Thyroid gland (tissue), 4 donors: ENCODE results near the gene SLC28A2. TPM values are rescaled to one million over a fixed set of nuclear protein-coding genes. Genes with fewer than 3 reads are reported as not detected.

ENCODE experiments used
- DNase-seq, 2 donors: peaks; one replicate each; pipeline ENCODE4 v3.0.0-alpha.2; 2019
- H3K27ac ChIP-seq, 3 donors: fragments of 200-600 bp; sonication (generic); 1 replicate in 2 of 3; 2 replicates in 1 of 3; pipeline ENCODE4 v1.5.1; 2016 to 2019; ENCODE audit warnings: mild to moderate bottlenecking in 1 of 3, moderate library complexity in 1 of 3
- H3K27me3 ChIP-seq: fragments of 200-600 bp; sonication (generic); one replicate; pipeline ENCODE4 v1.5.1; 2019
- H3K36me3 ChIP-seq, 2 donors: fragments of 200-600 bp; sonication (generic); one replicate each; pipeline ENCODE4 v1.5.1; 2016 to 2019
- H3K4me1 ChIP-seq, 2 donors: fragments of 200-600 bp; sonication (generic); one replicate each; pipeline ENCODE4 v1.5.1; 2017 to 2019
- H3K4me3 ChIP-seq, 3 donors: fragments of 200-600 bp; sonication (generic); replicated peaks in 1 of 3; 1 replicate in 2 of 3; 2 replicates in 1 of 3; pipeline ENCODE4 v1.5.1; 2016; ENCODE audit warnings: mild to moderate bottlenecking in 1 of 3
- H3K9me3 ChIP-seq: fragments of 200-600 bp; sonication (generic); one replicate; pipeline ENCODE4 v1.5.1; 2017
- POLR2A ChIP-seq, 2 donors: fragments of 450-650 bp; IDR thresholded peaks; one replicate each; pipeline ENCODE4 v1.6.1; 2017; ENCODE audit warnings: antibody characterized with exemption in 2 of 2, mild to moderate bottlenecking in 2 of 2, moderate library complexity in 1 of 2
- WGBS, 2 donors: methylation state at CpG; one replicate each; pipeline ENCODE4 v1.1.5; 2017; 5-methylcytosine and 5-hydroxymethylcytosine counted together
- intact Hi-C: fragments of 100-400 bp; cut with DNase I; formaldehyde crosslinking; loops from one replicate; pipeline ENCODE4 v1.15.1; 2023
- total RNA-seq, 4 donors: library from RNA; depleted of rRNA; stranded (reverse); fragments of >200 nt; gene quantifications; one replicate each; pipeline ENCODE4 v1.2.3, GENCODE V29; 2016
- TF ChIP-seq, protein P1 (sequence below), 6 experiments: fragments of 200-600 bp in 3 of 6; fragments of 450-650 bp in 3 of 6; sonication (generic) in 3 of 6; IDR thresholded peaks; one replicate each; pipeline ENCODE4 v1.5.1; 2016 to 2019; ENCODE audit warnings: antibody characterized with exemption in 6 of 6, mild to moderate bottlenecking in 2 of 6, inconsistent platforms in 1 of 6, moderate library complexity in 1 of 6

Gene SLC28A2, protein sequence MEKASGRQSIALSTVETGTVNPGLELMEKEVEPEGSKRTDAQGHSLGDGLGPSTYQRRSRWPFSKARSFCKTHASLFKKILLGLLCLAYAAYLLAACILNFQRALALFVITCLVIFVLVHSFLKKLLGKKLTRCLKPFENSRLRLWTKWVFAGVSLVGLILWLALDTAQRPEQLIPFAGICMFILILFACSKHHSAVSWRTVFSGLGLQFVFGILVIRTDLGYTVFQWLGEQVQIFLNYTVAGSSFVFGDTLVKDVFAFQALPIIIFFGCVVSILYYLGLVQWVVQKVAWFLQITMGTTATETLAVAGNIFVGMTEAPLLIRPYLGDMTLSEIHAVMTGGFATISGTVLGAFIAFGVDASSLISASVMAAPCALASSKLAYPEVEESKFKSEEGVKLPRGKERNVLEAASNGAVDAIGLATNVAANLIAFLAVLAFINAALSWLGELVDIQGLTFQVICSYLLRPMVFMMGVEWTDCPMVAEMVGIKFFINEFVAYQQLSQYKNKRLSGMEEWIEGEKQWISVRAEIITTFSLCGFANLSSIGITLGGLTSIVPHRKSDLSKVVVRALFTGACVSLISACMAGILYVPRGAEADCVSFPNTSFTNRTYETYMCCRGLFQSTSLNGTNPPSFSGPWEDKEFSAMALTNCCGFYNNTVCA
- total RNA-seq, result not detected

DNA sequence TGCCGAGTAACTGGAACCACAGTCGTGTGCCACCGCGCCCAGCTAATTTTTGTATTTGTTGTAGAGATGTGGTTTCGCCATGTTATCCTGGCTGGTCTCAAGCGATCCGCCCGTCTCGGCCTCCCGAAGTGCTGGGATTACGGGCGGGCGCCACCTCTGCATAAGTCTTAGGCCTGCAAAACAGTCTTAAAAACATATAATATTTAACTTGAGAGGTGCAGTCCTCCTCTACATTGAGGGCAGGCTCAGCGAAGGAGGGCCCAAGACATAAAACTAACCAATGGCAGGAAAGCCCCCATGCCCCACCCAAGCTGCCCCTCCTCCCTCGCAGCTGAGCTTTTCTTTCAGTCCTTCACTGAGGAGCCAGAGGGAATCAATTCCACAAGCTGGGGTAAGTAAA, at the start of gene SLC28A2:
TSS of gene SLC28A2 (plus strand) at position 347 of the 400 bp plus-strand sequence. CDS start 982 bp downstream, outside the sequence.
- Histone ChIP-seq H3K36me3 (no peaks in the 10 kb centered on the region), H3K4me3 (no peak within 1 kb of the TSS), H3K4me1 (no peaks in the 10 kb centered on the region), H3K27me3 (no peaks in the 10 kb centered on the region), H3K27ac (no peak within 1 kb of the TSS), H3K9me3 (no peaks in the 10 kb centered on the region)
- WGBS, 2 donors, result 94 to 95% methylated on average over 15 of the region's 15 CpGs
- TF ChIP-seq, protein P1, sequence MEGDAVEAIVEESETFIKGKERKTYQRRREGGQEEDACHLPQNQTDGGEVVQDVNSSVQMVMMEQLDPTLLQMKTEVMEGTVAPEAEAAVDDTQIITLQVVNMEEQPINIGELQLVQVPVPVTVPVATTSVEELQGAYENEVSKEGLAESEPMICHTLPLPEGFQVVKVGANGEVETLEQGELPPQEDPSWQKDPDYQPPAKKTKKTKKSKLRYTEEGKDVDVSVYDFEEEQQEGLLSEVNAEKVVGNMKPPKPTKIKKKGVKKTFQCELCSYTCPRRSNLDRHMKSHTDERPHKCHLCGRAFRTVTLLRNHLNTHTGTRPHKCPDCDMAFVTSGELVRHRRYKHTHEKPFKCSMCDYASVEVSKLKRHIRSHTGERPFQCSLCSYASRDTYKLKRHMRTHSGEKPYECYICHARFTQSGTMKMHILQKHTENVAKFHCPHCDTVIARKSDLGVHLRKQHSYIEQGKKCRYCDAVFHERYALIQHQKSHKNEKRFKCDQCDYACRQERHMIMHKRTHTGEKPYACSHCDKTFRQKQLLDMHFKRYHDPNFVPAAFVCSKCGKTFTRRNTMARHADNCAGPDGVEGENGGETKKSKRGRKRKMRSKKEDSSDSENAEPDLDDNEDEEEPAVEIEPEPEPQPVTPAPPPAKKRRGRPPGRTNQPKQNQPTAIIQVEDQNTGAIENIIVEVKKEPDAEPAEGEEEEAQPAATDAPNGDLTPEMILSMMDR (IDR thresholded peaks at IDR 0.05), result no peak
- no peak for TF ChIP-seq POLR2A (IDR thresholded peaks at IDR 0.05)
- intact Hi-C loops, result no loop called here
- DNase-seq, result no peak

DNA sequence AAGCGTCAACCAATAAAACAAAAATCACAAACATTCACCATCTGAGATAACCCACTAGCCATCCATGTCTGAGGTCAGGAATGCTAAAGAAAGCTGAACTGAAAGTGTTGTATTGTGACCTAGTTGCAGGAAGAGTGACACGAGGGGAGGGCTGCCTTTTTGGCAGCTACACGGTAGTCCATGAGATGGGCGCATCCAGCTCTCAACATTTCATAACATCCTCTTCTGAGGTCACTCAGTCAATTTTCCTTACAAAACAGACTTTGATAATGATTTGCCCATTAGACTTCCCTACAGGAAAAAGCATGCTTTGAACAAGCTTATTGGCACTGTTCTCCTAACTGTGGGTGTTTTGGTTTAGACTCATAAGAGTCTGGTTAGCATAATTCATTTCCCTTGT, 48.9 kb upstream of the SLC28A2 start:
- DNase-seq, result peak; percentile 59 to 63
- Histone ChIP-seq H3K4me1 (peaks cover 20 to 38% of the 10 kb centered on the region in 2 donors), H3K9me3 (no peaks in the 10 kb centered on the region), H3K36me3 (no peaks in the 10 kb centered on the region), H3K4me3 (no peak overlapping the region), H3K27ac (peak overlapping the region; percentile 36 to 59 (median 42)), H3K27me3 (no peaks in the 10 kb centered on the region)
- 15 to 23% methylated on average over 4 of the region's 4 CpGs for WGBS, 2 donors
- TF ChIP-seq POLR2A (IDR thresholded peaks at IDR 0.05), result no peak
- TF ChIP-seq, protein P1 (IDR thresholded peaks at IDR 0.05), result no peak
- intact Hi-C loops, result no loop called here

DNA sequence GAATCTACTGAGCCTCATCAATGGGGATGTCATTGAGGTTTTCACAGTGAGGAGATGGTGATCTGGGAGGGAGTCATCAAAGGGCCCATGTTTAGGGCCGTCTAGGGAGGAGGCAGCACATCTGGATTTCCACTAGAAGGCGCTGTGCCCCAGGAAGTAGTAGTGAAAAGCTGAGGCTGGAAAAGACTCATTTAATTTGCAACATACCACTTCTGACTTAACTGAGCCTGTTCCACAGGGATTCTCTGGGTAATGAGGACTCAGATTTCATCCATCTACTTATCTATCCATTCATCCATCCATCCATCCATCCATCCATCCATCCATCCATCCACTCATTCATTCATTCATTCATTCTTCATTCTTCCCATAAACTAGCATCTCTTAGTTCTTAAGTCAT, 46.8 kb upstream of the SLC28A2 start:
- 4 to 10% methylated on average over 2 of the region's 2 CpGs for WGBS, 2 donors
- peaks cover 20 to 33% of the 10 kb centered on the region in 2 donors for H3K4me1 ChIP-seq
- H3K36me3 ChIP-seq, result no peaks in the 10 kb centered on the region
- no peak overlapping the region for H3K27ac ChIP-seq
- peak; percentile 54 to 65 for DNase-seq
- H3K4me3 ChIP-seq, result no peak overlapping the region
- no peaks in the 10 kb centered on the region for H3K9me3 ChIP-seq
- no peak for TF ChIP-seq POLR2A (IDR thresholded peaks at IDR 0.05)
- TF ChIP-seq, protein P1 (IDR thresholded peaks at IDR 0.05), result peak in 5 of 6 experiments; percentile 58 to 84 (median 69)
- no peaks in the 10 kb centered on the region for H3K27me3 ChIP-seq
- intact Hi-C loops, result no loop called here

DNA sequence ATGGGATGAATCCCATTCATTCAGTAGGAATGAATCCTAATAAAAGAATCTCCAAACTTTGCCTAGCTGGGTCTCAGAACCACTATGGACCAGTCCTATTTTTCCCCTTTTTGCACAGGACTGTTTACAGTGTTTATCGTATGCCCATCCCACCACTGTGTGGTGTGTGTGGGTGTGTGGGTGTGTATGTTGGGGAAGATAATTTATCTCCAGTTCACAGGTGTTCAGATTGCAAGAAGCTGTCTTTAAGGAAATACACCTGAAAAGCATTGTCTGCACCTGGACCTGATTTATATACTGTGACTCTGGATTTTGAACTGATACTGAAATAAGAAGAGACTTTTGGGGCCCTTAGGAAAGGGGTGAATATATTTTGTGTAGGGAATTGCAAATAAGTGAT, 39.5 kb upstream of the SLC28A2 start:
- intact Hi-C loops, result no loop called here
- 82 to 95% methylated on average over 1 of the region's 1 CpG for WGBS, 2 donors
- TF ChIP-seq, protein P1 (IDR thresholded peaks at IDR 0.05), result no peak
- TF ChIP-seq POLR2A (IDR thresholded peaks at IDR 0.05), result no peak
- no peaks in the 10 kb centered on the region for H3K27me3 ChIP-seq
- H3K4me1 ChIP-seq, result peaks cover 0 to 3% of the 10 kb centered on the region in 2 donors
- no peak for DNase-seq
- no peak overlapping the region for H3K4me3 ChIP-seq
- no peaks in the 10 kb centered on the region for H3K36me3 ChIP-seq
- no peak overlapping the region for H3K27ac ChIP-seq
- H3K9me3 ChIP-seq, result no peaks in the 10 kb centered on the region
